ENCODE results near the gene SPATA3.

Gene SPATA3

DNA sequence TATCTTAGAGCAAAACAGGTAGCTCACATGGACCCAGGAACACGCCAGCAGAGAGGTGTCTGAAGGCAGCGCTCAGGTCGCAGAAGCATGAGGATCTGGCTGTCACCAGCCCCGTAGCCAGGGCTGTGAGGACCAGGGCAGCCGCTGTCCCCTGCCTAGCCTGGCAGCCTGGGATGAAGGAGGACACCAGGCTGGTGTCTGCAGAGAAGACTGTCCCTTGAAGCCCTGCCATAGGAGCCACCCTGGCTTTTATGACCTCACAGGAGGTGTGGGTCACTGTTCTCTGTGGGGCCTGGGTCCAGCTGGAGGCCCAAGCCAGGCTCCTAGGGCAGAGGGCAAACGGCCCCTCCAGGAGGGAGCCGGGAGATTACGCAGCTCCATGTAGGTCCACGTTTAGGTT is at the start of gene SPATA3:
SPATA3 (plus strand) TSS at position 301 of the 400 bp plus-strand sequence. CDS start 113 bp downstream, outside the sequence.
- Histone ChIP-seq H3K9me3 (ENCODE audit: control insufficient read depth in 1 of 2, low read length in 2 of 2) (peaks cover 0 to 4% of the 10 kb centered on the region in 2 donors), H3K4me1 (ENCODE audit: control insufficient read depth in 1 of 2, insufficient read depth in 2 of 2, low read length in 2 of 2) (no peaks in the 10 kb centered on the region), H3K27me3 (ENCODE audit: low read depth, low read length) (peaks cover 8% of the 10 kb centered on the region), H3K36me3 (ENCODE audit: control insufficient read depth in 1 of 2, insufficient read depth in 2 of 2, low read length in 2 of 2) (no peaks in the 10 kb centered on the region), H3K27ac (ENCODE audit: low read length) (no peak within 1 kb of the TSS), H3K4me3 (ENCODE audit: low read depth in 1 of 2, low read length in 2 of 2) (no peak within 1 kb of the TSS)

DNA sequence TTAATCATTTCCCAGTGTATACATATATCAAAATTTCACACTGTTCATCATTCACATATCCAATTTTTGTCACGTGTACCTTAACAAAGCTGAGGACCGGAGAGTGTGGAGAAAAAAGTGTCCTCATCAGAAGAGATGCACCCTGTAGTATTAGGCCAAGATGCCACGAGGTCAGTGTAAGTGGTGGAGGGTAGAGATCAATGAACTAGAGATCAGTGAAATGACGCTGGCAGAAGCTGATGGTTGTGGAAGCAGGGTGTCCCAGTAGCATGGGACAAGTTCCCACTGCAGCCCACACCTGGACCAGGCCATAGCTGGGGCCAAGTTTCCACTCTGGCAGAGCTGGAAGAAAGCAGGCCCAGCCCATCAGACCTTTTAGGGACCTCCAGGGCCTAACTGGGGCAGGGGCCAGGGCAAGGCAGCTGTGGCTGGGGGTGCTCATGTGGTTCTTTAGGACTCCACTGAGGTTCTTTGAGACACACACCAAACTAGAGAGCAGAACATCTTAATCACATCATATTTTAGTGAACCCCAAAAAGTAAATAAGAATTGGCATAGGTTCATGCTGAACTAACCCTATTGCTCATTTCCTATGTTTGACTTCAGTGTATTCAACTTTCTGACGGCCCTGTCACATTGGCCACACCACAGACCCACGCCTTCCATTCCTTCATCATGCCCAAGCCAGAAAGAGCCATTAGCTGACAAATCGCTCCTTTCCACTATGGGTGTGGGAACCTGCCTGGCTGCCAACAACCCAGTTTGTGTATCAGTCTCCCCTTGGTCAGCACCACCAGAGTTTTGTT is 49.3 kb upstream of the SPATA3 start:
- H3K36me3 ChIP-seq (ENCODE audit: control insufficient read depth in 1 of 2, insufficient read depth in 2 of 2, low read length in 2 of 2): no peaks in the 10 kb centered on the region
- no peak overlapping the region for H3K27ac ChIP-seq (ENCODE audit: low read length)
- no peak overlapping the region for H3K4me3 ChIP-seq (ENCODE audit: low read depth in 1 of 2, low read length in 2 of 2)
- no peaks in the 10 kb centered on the region for H3K9me3 ChIP-seq (ENCODE audit: control insufficient read depth in 1 of 2, low read length in 2 of 2)
- no peaks in the 10 kb centered on the region for H3K4me1 ChIP-seq (ENCODE audit: control insufficient read depth in 1 of 2, insufficient read depth in 2 of 2, low read length in 2 of 2)
- H3K27me3 ChIP-seq (ENCODE audit: low read depth, low read length): no peaks in the 10 kb centered on the region

DNA sequence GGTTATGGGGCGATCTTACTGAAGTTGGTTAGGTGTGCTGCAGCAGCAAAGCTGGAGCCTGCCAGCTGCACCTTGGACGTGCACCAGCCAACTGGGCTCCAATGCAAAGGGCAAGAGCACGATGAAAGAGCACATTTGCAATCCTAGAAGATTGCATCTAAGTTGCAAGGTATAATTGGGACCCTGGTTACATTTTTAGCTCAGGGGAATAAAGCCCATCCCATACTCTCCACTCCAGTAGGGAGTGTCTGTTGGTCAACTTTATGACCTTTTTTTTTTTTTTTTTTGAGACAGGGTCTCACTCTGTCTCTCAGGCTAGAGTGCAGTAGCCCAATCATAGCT is 48.7 kb upstream of the SPATA3 start:
- no peaks in the 10 kb centered on the region for H3K27me3 ChIP-seq (ENCODE audit: low read depth, low read length)
- no peak overlapping the region for H3K27ac ChIP-seq (ENCODE audit: low read length)
- H3K9me3 ChIP-seq (ENCODE audit: control insufficient read depth in 1 of 2, low read length in 2 of 2): no peaks in the 10 kb centered on the region
- H3K36me3 ChIP-seq (ENCODE audit: control insufficient read depth in 1 of 2, insufficient read depth in 2 of 2, low read length in 2 of 2): no peaks in the 10 kb centered on the region
- no peak overlapping the region for H3K4me3 ChIP-seq (ENCODE audit: low read depth in 1 of 2, low read length in 2 of 2)
- no peaks in the 10 kb centered on the region for H3K4me1 ChIP-seq (ENCODE audit: control insufficient read depth in 1 of 2, insufficient read depth in 2 of 2, low read length in 2 of 2)

DNA sequence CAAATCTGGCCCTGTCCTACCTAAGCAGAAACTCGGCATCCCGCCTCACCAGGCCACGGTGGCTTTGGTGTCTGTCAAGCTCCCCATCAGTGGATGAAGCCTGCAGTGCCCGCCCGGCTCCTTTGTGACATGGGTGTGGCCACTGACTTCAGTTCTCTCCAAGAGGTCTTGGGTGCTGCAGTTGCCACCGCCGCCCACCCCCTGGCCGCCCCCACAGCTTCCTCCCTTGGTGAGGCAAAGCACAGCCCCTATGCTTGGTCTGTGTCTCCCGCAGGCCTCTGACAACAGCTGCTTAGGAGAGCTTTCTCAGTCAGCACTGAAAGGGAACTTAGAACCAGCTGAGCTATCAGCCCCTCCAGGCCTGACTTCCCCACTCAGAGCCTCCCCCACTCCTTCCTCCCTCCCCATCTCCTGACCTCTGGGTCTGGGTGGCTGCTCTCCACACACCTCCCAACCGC is 48.0 kb upstream of the SPATA3 start:
- H3K4me1 ChIP-seq (ENCODE audit: control insufficient read depth in 1 of 2, insufficient read depth in 2 of 2, low read length in 2 of 2): no peaks in the 10 kb centered on the region
- no peaks in the 10 kb centered on the region for H3K36me3 ChIP-seq (ENCODE audit: control insufficient read depth in 1 of 2, insufficient read depth in 2 of 2, low read length in 2 of 2)
- H3K9me3 ChIP-seq (ENCODE audit: control insufficient read depth in 1 of 2, low read length in 2 of 2): no peaks in the 10 kb centered on the region
- no peak overlapping the region for H3K27ac ChIP-seq (ENCODE audit: low read length)
- H3K27me3 ChIP-seq (ENCODE audit: low read depth, low read length): no peaks in the 10 kb centered on the region
- H3K4me3 ChIP-seq (ENCODE audit: low read depth in 1 of 2, low read length in 2 of 2): no peak overlapping the region

DNA sequence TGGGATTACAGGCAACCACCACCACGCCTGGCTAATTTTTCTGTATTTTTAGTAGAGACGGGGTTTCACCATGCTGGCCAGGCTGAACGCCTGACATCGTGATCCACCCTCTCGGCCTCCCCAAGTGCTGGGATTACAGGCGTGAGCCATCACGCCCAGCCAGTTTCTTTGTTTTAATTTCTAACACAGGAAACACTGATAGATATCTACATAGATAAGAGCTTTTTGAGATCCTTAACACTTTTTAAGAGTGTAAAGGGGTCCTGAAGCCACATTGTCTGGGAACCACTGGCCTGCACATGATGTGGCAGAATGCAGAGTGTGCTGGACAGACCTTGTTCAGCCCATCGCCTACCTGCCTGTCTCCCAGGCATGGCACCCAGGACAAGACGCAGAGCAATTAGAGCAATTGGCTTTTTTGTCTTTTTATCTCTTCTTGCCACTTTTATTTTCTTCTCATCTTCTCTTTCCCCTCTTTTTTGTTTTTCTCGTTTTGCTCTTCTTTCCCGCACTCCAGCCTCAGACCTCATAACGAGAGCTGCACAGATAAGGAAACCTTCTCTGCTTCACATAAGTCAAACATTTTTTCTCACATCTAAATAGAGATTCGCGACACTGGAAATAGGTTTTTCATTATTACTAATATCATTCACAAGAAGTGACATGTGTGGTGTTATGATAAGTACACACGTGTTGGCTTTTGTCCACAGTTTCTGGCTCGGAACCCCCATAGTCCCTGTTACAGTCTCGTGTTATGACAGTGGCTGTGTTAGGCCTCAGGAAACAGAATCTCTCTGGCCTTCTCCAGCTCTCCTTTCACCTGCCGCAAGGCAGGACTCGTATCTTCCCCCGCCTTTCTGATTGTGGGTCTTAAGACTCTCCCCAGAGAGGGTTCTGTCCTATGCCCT is 45.7 kb upstream of the SPATA3 start:
- Histone ChIP-seq H3K9me3 (ENCODE audit: control insufficient read depth in 1 of 2, low read length in 2 of 2) (no peaks in the 10 kb centered on the region), H3K36me3 (ENCODE audit: control insufficient read depth in 1 of 2, insufficient read depth in 2 of 2, low read length in 2 of 2) (no peaks in the 10 kb centered on the region), H3K27ac (ENCODE audit: low read length) (no peak overlapping the region), H3K4me1 (ENCODE audit: control insufficient read depth in 1 of 2, insufficient read depth in 2 of 2, low read length in 2 of 2) (no peaks in the 10 kb centered on the region), H3K4me3 (ENCODE audit: low read depth in 1 of 2, low read length in 2 of 2) (no peak overlapping the region), H3K27me3 (ENCODE audit: low read depth, low read length) (no peaks in the 10 kb centered on the region)

DNA sequence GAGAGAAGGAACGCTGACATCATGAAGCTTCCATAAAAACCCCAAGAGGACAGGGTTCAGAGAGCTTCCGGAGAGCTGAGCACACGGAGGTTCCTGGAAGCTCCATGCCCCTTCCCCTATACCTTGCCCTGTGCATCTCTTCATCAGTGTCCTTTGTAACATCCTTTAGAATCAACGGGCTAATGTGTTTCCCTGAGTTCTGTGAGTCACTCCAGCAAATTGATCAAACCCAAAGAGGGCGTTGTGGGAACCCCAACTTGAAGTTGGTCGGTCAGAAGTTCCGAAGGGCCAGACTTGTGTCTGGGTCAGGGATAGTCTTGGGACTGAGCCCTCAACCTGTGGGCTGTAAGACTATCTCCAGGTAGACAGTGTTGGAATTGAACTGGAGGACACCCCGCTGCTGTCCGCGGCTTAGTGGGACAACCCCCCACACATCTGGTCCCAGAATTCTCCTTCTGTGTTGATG is 45.0 kb upstream of the SPATA3 start:
- Histone ChIP-seq H3K9me3 (ENCODE audit: control insufficient read depth in 1 of 2, low read length in 2 of 2) (no peaks in the 10 kb centered on the region), H3K4me1 (ENCODE audit: control insufficient read depth in 1 of 2, insufficient read depth in 2 of 2, low read length in 2 of 2) (no peaks in the 10 kb centered on the region), H3K27me3 (ENCODE audit: low read depth, low read length) (no peaks in the 10 kb centered on the region), H3K27ac (ENCODE audit: low read length) (no peak overlapping the region), H3K36me3 (ENCODE audit: control insufficient read depth in 1 of 2, insufficient read depth in 2 of 2, low read length in 2 of 2) (no peaks in the 10 kb centered on the region), H3K4me3 (ENCODE audit: low read depth in 1 of 2, low read length in 2 of 2) (no peak overlapping the region)

DNA sequence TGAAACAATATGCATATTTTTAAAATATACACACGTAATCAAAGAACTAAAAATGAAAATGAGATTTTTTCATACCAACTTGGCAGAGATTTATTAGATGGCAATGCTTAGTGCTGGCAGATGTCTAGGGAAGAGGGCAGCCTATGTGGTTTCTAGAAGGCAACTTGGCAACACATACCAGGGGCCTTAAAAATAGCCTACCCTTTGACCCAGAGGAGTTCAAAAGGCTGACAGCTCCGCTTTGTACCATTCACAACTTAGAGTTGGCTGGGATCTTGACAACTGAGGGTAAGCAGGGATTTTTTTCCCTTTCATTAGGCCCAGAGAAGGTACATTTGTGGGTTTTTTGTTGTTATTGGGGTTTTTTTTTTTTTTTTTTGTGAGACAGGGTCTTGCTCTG is 44.5 kb upstream of the SPATA3 start:
- no peaks in the 10 kb centered on the region for H3K4me1 ChIP-seq (ENCODE audit: control insufficient read depth in 1 of 2, insufficient read depth in 2 of 2, low read length in 2 of 2)
- H3K9me3 ChIP-seq (ENCODE audit: control insufficient read depth in 1 of 2, low read length in 2 of 2): no peaks in the 10 kb centered on the region
- H3K4me3 ChIP-seq (ENCODE audit: low read depth in 1 of 2, low read length in 2 of 2): no peak overlapping the region
- no peaks in the 10 kb centered on the region for H3K27me3 ChIP-seq (ENCODE audit: low read depth, low read length)
- H3K36me3 ChIP-seq (ENCODE audit: control insufficient read depth in 1 of 2, insufficient read depth in 2 of 2, low read length in 2 of 2): no peaks in the 10 kb centered on the region
- no peak overlapping the region for H3K27ac ChIP-seq (ENCODE audit: low read length)

DNA sequence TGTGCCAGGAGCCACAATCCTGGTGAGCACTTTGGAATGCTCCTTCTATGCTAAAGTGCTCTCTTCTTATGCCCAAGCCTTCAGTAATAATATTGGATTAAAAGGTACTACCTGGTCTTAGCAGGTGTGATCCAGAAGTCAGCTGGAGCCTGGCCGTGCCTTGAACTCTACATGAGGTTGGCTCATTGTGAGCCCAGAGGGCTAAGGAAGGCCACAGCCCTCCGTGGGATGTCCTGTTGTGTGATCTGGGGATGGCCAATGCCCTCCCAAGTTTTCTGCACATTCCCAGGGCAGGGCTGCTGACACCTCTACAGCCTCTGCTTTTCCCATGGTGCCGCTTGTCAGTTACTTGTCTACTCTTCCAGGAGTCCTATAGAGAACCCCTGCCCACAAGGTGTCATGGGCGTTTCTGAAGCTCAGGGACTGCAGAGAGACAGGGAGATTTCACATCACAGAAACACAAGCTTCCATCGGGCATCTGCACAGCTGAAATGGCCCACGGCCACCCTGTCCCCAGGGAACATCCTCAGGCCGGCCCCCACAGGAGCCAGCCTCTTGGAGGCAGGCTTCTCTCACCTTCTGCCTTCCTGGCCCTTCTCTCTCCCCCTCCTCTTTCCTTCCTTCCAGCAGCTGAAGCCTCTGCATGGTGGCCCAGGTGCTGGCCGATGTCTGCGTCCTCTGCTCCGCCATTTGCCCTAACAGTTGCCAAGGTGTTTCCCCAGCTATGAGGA is 43.5 kb upstream of the SPATA3 start:
- Histone ChIP-seq H3K4me1 (ENCODE audit: control insufficient read depth in 1 of 2, insufficient read depth in 2 of 2, low read length in 2 of 2) (no peaks in the 10 kb centered on the region), H3K9me3 (ENCODE audit: control insufficient read depth in 1 of 2, low read length in 2 of 2) (no peaks in the 10 kb centered on the region), H3K4me3 (ENCODE audit: low read depth in 1 of 2, low read length in 2 of 2) (no peak overlapping the region), H3K27me3 (ENCODE audit: low read depth, low read length) (peaks cover 8% of the 10 kb centered on the region), H3K27ac (ENCODE audit: low read length) (no peak overlapping the region), H3K36me3 (ENCODE audit: control insufficient read depth in 1 of 2, insufficient read depth in 2 of 2, low read length in 2 of 2) (no peaks in the 10 kb centered on the region)

DNA sequence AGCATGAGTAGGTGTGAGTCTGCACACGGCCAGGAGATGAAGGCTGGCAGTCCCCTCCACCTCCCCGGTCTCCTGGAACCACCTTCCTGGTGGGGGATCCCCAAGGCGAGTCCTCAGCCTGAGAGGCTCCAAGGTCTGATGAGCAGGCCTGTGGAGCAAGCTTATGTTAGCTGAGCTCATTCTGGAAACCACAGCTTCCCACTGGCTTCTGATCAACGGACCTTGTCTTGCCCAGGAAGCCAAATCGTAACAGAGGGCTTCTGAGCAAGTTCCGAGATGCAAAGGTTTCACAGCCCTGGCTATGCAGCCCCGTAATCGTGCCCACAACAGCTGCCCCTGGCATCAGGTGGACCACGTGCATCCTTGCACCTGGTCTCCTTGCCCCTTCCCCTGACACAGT is 42.1 kb upstream of the SPATA3 start:
- Histone ChIP-seq H3K4me3 (ENCODE audit: low read depth in 1 of 2, low read length in 2 of 2) (no peak overlapping the region), H3K9me3 (ENCODE audit: control insufficient read depth in 1 of 2, low read length in 2 of 2) (no peaks in the 10 kb centered on the region), H3K27ac (ENCODE audit: low read length) (no peak overlapping the region), H3K36me3 (ENCODE audit: control insufficient read depth in 1 of 2, insufficient read depth in 2 of 2, low read length in 2 of 2) (no peaks in the 10 kb centered on the region), H3K4me1 (ENCODE audit: control insufficient read depth in 1 of 2, insufficient read depth in 2 of 2, low read length in 2 of 2) (no peaks in the 10 kb centered on the region), H3K27me3 (ENCODE audit: low read depth, low read length) (peaks cover 14% of the 10 kb centered on the region)

DNA sequence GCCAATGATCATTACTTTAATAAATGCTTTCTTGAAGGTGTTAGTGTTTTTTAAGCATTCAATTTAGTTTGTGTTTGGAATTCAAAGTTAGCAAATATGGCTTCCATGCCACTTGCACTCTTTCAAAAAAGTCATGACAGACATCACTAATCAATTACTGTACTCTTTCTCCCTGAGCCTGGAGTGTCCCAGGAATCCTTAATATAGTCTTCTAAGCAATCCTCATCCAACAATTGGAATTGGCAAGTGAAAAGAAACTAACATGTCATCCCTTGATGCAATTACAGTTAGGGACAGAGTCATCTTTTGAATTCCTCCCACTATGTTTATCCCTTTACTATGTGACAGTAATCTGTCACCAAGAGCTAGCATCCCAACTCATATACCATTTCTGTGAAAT is 41.2 kb upstream of the SPATA3 start:
- Histone ChIP-seq H3K27ac (ENCODE audit: low read length) (no peak overlapping the region), H3K4me1 (ENCODE audit: control insufficient read depth in 1 of 2, insufficient read depth in 2 of 2, low read length in 2 of 2) (no peaks in the 10 kb centered on the region), H3K9me3 (ENCODE audit: control insufficient read depth in 1 of 2, low read length in 2 of 2) (no peaks in the 10 kb centered on the region), H3K36me3 (ENCODE audit: control insufficient read depth in 1 of 2, insufficient read depth in 2 of 2, low read length in 2 of 2) (no peaks in the 10 kb centered on the region), H3K27me3 (ENCODE audit: low read depth, low read length) (peaks cover 14% of the 10 kb centered on the region), H3K4me3 (ENCODE audit: low read depth in 1 of 2, low read length in 2 of 2) (no peak overlapping the region)

DNA sequence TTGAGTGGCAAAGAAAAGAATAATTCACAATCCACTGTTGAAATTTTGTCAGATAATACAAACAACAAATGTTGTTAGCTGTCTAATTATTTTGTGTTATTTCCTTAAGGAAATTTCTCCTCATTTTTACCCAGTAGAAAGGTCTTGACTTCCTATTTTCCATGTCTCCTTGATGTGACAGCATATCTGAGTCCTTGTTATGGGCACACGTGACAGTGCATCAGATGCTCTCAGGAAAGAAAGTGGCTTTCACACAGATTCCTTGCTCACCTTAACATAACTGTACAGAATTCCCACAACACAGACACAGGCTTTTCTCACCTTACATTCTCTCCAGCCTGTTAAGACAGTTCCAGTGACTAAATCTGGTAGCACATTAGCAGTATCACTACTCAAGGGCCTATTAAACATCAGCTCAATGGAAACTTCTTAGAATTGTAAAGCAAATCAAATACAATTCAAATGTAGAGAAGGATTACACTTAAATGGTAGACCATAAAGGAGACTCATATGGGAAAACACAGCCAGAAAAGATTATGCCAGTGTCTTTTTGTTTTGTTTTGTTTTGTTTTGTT is 40.7 kb upstream of the SPATA3 start:
- Histone ChIP-seq H3K27me3 (ENCODE audit: low read depth, low read length) (peaks cover 14% of the 10 kb centered on the region), H3K4me1 (ENCODE audit: control insufficient read depth in 1 of 2, insufficient read depth in 2 of 2, low read length in 2 of 2) (no peaks in the 10 kb centered on the region)

More for the DNA sequence above, 40.7 kb upstream of the SPATA3 start:
- H3K9me3 ChIP-seq (ENCODE audit: control insufficient read depth in 1 of 2, low read length in 2 of 2): no peaks in the 10 kb centered on the region
- H3K36me3 ChIP-seq (ENCODE audit: control insufficient read depth in 1 of 2, insufficient read depth in 2 of 2, low read length in 2 of 2): no peaks in the 10 kb centered on the region
- H3K4me3 ChIP-seq (ENCODE audit: low read depth in 1 of 2, low read length in 2 of 2): no peak overlapping the region
- no peak overlapping the region for H3K27ac ChIP-seq (ENCODE audit: low read length)
